A204.1 (cell line): ENCODE data around the gene PTPN5.

Source experiments
- FAIRE-seq: peaks from 2 replicates; lab custom pipeline; 2012; peaks lifted over from hg19 to GRCh38; lab: Jason Lieb, UNC

Gene PTPN5

GRCh38 chr11:18739685-18740084 lies 51.9 kb downstream of the PTPN5 start:
- no peak for FAIRE-seq

- FAIRE-seq = no peak
These were observed 54.0 kb downstream of the PTPN5 start for GRCh38 chr11:18737642-18738041.

- FAIRE-seq = no peak
These were observed 54.9 kb downstream of the PTPN5 start for GRCh38 chr11:18736590-18737148.

- FAIRE-seq = no peak
These were observed 58.4 kb downstream of the PTPN5 start for GRCh38 chr11:18733202-18733601.

- no peak for FAIRE-seq
These were observed 59.4 kb downstream of the PTPN5 start for GRCh38 chr11:18731949-18732821.

GRCh38 chr11:18731441-18731840 lies 60.2 kb downstream of the PTPN5 start:
- FAIRE-seq = no peak

- no peak for FAIRE-seq
These were observed 61.6 kb downstream of the PTPN5 start for GRCh38 chr11:18730020-18730419.

- no peak for FAIRE-seq
These were observed 62.2 kb downstream of the PTPN5 start for GRCh38 chr11:18729426-18729825.

GRCh38 chr11:18728658-18729057 lies 62.9 kb downstream of the PTPN5 start:
- no peak for FAIRE-seq

GRCh38 chr11:18727479-18728236 lies 63.9 kb downstream of the PTPN5 start:
- FAIRE-seq = no peak

GRCh38 chr11:18726040-18726439 lies 65.6 kb downstream of the PTPN5 start, which contains the start of gene IGSF22:
Gene IGSF22 (minus strand): TSS chr11:18726188. CDS start chr11:18724236, 1,952 bp downstream.
- FAIRE-seq = no peak

GRCh38 chr11:18723991-18724390 lies 67.6 kb downstream of the PTPN5 start:
- FAIRE-seq = no peak

- no peak for FAIRE-seq
These were observed 69.3 kb downstream of the PTPN5 start for GRCh38 chr11:18722293-18722637.

- FAIRE-seq = no peak
These were observed 69.9 kb downstream of the PTPN5 start for GRCh38 chr11:18721561-18722292.

- FAIRE-seq = no peak
These were observed 70.6 kb downstream of the PTPN5 start for GRCh38 chr11:18720808-18721560.

GRCh38 chr11:18720091-18720807 lies 71.3 kb downstream of the PTPN5 start:
- FAIRE-seq = no peak

- no peak for FAIRE-seq
These were observed 76.1 kb downstream of the PTPN5 start for GRCh38 chr11:18715476-18715875.

GRCh38 chr11:18714443-18714780 lies 77.2 kb downstream of the PTPN5 start:
- no peak for FAIRE-seq

GRCh38 chr11:18713646-18714442 lies 77.8 kb downstream of the PTPN5 start:
- no peak for FAIRE-seq

GRCh38 chr11:18710545-18710944 lies 81.1 kb downstream of the PTPN5 start:
- no peak for FAIRE-seq
